ENCODE data around the gene PLA2G4B.

The PLA2G4B gene

DNA sequence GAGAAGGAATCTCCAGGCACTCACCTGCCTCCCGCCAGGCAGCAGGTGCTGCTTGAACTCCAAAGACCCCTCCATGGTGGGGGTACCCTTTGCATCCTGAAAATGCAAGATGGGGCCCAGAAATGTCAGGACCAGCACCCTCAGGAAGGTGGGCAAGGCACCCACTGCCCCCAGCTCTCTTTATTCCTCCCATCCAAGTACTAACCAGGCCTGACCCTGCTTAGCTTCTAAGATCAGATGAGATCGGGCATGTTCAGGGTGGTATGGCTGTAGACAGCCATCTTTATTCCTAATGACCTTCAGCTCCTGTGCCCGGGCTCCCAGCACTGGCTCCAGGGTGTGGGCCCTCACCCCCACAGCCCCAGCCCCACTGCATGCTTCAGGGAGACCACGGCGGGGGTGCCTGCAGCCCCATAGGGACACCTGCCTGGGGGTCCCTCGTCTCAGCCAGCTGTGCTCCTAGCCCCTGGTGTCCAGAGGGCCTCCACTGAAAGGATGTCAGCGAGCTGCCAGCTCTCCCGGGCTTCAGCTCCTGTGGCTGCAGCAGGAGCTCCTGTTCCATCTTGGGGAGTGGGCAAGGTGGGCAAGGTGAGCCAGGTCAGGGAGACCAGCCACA is 13.2 kb downstream of the PLA2G4B start:
- DNase-seq, result no peak

DNA sequence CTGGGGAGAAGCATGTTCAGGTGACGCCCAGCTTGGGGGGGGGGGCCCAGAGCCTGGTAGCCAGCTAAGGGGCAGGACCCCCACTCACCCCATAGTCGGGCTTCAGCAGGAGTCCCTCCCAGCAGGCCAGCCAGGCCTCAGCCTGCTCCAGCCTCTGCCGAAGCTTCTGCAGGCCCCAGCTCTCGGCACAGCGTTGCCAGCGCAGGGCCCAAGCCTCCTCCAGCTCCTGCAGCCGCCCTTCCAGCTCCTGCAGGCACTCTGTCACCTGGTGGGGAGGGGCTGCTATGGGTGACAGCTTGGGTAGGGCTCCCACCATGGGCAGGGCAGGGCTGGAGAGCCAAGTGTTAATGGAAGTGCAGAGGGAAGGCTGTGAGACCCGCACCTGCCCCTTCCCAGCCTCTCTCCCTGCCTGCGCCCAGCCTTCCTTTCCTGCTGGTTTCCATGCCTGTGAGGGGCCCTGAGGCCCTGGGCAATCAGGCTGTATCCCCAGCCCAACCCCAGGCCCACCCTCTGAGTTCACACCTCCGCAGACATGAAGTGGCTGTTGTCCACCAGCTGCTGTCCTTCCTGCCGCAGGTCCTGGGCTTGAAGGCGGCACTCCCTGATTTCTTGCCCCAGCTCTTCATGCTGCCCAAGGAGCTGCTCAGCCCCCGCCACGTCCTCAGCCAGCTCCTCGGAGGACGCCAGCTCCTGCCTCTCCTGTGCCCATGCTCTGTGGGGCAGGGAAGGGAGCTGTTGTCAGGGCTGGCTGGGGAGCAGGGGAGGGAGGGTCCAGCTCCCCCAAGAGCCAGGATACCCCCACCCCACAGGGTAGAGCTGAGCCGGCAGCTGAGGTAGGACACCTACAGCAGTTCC is 14.3 kb downstream of the PLA2G4B start:
- DNase-seq, result no peak

DNA sequence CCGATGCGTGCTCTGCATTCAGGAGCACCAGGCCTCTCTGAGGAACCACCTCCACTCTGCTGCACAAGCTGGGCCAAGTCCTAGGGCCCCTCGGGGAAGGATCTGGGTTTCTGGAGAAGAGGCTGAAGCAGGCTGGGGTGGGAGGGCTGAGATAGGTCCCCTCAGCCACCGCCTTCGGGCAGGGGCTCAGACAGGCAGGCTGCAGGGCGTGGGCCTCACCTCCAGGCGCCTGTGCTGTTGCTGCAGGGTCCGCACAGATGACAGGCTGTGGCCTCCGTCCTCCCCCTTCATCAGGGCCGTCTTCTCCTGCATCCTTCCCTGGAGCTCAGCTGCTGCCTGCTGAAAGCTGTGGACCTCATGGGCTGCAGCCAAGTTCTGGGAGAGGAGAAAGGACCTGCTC is 15.2 kb downstream of the PLA2G4B start:
- no peak for DNase-seq

- no peak for DNase-seq
Measured at GRCh38 chr15:41854443-41854842, 15.8 kb downstream of the PLA2G4B start.

- no peak for DNase-seq
Measured at GRCh38 chr15:41855261-41855961, 16.8 kb downstream of the PLA2G4B start.

- DNase-seq, result no peak
Measured at GRCh38 chr15:41856262-41856661, 17.6 kb downstream of the PLA2G4B start.

- DNase-seq, result no peak
Measured at GRCh38 chr15:41856716-41857115, 18.1 kb downstream of the PLA2G4B start.

GRCh38 chr15:41857316-41857715 is 18.7 kb downstream of the PLA2G4B start:
- no peak for DNase-seq

DNA sequence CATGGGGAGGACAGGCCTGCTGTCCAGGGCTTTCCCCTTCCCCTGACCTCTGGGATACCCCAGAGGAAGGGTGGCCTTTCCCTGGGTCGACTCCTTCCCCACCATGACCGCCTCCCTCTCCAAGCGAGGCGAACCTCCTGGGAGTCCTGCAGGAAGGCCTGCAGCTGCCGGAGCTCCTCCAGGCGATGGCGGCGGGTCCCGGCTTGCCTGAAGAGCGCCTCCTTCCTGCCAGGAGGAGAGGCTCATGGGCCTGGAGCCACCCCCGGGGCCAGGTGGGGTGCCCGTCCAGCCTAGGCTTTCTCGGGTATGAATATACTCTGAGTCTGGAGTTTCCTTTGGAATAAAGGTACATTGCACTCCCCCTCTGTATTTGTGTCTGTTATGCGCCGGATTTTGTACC is 20.1 kb downstream of the PLA2G4B start:
- no peak for DNase-seq

- DNase-seq, result no peak
Measured at GRCh38 chr15:41860049-41860828, 21.6 kb downstream of the PLA2G4B start.

- no peak for DNase-seq
Measured at GRCh38 chr15:41861736-41862356, 23.2 kb downstream of the PLA2G4B start.

DNA sequence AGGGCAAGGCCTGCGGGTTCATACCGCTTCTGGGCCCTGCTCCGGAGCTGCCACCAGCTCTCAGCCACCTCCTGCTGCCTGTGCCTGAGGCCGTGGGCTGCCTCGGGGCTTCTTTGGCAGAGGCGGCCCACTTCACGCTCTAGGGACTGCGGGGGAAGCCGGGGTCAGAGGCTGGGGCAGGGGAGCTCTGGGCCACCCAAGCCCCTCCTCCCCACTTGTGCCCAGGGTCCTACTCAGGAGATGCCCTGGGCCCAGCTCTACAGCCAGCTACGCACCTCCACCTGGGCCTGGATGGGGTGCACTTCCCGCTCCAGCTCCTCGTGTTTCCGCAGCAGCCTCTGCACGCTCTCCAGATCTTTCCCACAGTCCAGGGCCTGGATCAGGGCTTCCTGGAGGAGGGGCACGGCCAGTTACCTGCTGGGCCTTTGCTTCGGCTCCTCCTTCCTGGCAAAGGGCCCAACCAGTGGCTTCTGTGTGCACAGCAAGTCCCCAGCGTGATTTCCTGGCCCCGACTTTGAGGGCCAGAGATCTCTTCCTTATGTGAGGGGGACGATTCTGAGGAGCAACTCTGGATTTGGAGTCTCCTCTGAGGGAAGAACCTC is 24.0 kb downstream of the PLA2G4B start:
- DNase-seq, result peak; percentile 24

GRCh38 chr15:41865490-41866055 is 26.9 kb downstream of the PLA2G4B start:
- DNase-seq, result no peak

DNA sequence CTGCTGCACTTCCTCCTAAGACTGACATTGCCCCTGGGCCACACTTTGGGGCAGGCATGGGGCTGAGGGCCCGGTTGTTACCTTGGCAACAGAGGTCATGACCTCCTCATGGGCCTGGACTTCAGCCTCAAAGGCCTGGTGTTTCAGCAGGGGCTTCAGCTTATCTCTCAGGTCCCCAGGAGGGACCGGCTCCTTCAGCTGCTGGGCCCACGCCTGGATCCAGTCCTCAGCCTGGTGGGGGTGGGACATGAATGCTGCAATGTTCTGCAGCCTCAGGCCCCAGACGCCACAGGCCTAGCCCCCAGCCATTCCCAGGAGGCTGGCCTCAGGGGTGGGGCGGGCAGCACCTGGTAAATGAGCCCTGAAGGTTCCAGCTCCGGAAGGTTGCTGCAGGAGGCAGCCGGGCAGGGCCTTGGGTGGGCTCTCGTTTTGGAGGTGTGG is 27.6 kb downstream of the PLA2G4B start:
- DNase-seq, result no peak

- no peak for DNase-seq
Measured at GRCh38 chr15:41866872-41867579, 28.4 kb downstream of the PLA2G4B start.

DNA sequence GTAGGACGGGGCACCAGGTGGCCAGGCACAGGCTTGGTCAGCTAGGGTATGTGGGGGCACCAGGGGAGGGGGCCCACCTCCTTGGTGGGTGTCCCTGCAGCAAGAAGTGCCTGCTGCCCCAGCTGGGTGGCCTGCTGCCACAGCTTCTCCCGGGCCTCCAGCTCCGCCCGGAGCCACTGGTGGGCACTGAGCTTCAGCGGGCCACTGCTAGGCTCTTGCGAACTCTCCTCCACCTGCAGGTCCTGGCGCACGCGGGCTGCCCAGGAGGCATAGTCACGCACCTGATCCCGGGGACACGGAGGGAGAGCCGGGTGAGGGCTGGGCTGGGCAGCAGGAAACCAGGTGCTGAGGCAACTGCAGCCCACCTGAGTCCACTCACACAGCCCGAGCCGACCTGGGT is 29.7 kb downstream of the PLA2G4B start:
- DNase-seq, result no peak

DNA sequence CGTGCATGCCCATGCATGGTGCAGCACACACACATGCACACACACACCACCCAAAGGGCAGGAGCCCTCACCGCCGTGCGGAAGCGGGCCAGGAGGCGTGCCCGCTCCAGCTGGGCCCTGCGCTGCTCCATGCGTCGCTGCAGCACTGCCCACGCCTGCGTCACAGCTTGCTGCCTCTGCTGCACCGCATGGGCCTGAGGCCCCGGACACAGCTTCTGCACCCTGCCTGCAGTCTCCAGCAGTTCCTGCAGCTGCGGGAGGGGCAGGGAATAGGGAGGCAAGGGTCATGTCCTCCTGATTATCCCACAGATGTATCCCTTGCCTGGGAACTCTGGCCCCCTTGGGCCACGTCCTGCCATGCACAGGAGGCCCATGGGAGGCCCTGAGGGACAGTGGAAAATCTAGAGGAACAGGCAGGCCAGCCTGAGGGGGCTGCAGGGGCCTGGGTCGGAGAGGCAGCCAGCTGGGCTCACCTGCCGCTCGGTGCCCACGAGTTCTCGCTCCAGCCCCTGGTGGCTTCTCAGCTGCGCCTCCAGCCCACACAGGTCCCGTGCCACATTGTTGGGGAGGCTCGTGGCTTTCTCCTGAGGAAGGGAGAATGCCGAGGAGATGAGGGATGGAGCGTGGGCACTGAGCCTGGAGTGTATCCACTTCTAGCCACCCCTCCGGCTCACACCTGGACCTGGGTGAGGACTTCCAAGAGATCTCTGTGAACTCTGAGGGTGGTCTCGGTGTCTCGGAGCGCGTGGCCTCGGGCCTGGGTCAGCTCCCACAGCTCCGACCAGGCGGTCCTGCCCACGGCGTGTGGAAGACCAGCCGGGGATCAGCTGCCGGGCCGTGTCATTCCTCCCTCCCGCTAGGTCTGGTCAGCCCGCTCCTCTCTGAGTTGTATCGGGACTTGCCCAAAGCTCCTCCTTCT is 31.4 kb downstream of the PLA2G4B start:
- DNase-seq, result no peak

DNA sequence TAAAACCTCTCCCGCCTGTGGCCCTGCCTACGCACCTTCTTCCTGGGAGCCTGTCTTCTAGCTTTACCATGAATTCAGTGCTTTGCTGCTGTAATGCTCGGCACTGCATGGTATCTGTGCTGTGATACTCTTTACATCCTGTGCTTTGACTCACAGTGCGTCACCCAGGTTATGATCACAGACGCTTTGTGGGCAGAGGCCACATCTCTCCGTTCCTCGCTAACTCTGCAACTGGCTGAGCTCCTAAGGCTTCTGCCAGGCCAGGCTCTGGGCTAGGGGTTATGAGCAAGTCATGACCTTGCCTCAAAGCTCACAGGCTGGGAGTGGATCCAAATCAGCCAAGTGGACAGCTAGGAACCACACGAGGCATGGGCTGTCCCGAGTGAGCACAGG is 32.0 kb downstream of the PLA2G4B start:
- DNase-seq, result no peak

DNA sequence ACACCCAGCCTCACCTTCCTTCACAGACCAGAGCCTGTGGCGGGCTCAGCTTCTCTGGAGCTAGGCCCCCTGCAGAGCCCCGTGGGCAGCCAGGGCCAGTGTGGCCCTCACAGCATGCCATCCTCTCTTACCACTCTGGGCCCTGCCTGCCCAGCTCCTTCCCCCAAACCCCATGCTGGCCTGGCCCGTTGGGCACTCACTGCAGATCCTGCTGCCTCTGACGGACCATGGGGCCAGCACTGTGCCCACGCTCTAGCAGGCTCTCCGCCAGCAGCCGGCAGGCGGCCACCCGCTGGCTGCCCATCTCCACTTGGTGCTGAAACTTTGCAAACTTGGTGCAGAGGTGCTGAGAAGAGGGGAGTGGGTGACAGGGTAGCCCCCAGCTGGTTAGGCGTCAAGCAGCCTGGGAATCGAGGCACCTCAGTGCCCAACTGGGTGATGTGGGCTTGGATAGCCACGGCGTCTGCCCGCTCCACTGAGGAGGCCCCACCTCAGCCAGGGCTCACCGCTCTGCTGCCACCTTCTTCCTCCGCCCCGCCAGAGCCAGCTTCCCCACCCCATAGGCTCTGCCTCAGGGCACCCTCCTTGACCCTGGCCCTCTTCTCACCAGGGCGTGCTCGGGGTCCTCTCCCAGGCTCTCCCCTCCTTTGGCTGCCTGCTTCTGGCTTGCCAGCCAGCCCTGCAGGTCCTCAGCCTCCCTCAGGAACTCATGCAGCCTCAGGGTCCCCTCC is 32.7 kb downstream of the PLA2G4B start:
- DNase-seq, result no peak
